Activated naive CD4-positive, alpha-beta T cell (primary cell): ENCODE results near the gene ARPC1A.

Experiments
- DNase-seq, 4 experiments: peaks; one replicate each; lab custom pipeline; 2025; lab: John Stamatoyannopoulos, UW

ARPC1A gene

GRCh38 chr7:99387912-99388311 is 62.2 kb downstream of the ARPC1A start:
- no peak for DNase-seq

- DNase-seq = no peak
These were observed 64.1 kb downstream of the ARPC1A start for GRCh38 chr7:99389772-99390171.

GRCh38 chr7:99390941-99391602 is 65.4 kb downstream of the ARPC1A start:
- DNase-seq = no peak

GRCh38 chr7:99392046-99392445 is 66.3 kb downstream of the ARPC1A start:
- no peak for DNase-seq

GRCh38 chr7:99392659-99393354 is 67.1 kb downstream of the ARPC1A start:
- DNase-seq = peak; percentile 39 to 77 (median 53)

- no peak for DNase-seq
These were observed 67.9 kb downstream of the ARPC1A start for GRCh38 chr7:99393355-99394187.

- no peak for DNase-seq
These were observed 68.4 kb downstream of the ARPC1A start for GRCh38 chr7:99394188-99394502.

GRCh38 chr7:99395616-99396327 is 70.1 kb downstream of the ARPC1A start:
- no peak for DNase-seq

- no peak for DNase-seq
These were observed 71.0 kb downstream of the ARPC1A start for GRCh38 chr7:99396418-99397296.

- no peak for DNase-seq
These were observed 71.7 kb downstream of the ARPC1A start for GRCh38 chr7:99397297-99397983.

GRCh38 chr7:99398891-99399445 is 73.3 kb downstream of the ARPC1A start:
- DNase-seq = no peak

GRCh38 chr7:99399597-99399996 is 73.9 kb downstream of the ARPC1A start:
- DNase-seq = no peak

- DNase-seq = no peak
These were observed 77.2 kb downstream of the ARPC1A start for GRCh38 chr7:99402854-99403253.

- DNase-seq = no peak
These were observed 78.1 kb downstream of the ARPC1A start for GRCh38 chr7:99403764-99404163.

- no peak for DNase-seq
These were observed 78.7 kb downstream of the ARPC1A start for GRCh38 chr7:99404235-99404976.

- no peak for DNase-seq
These were observed 79.3 kb downstream of the ARPC1A start for GRCh38 chr7:99404977-99405320.

GRCh38 chr7:99406557-99406956 is 80.9 kb downstream of the ARPC1A start:
- DNase-seq = no peak

GRCh38 chr7:99407872-99408378 is 82.2 kb downstream of the ARPC1A start:
- peak in 2 of 4 experiments; percentile 24 to 36 for DNase-seq

- peak; percentile 89 to 95 (median 92) for DNase-seq
These were observed 82.9 kb downstream of the ARPC1A start, which contains the start of the genes BUD31 and PDAP1 for GRCh38 chr7:99408379-99409191. Gene BUD31, plus strand, starts transcription at chr7:99408969. Its CDS starts 2,124 bp downstream, at chr7:99411093. Gene PDAP1, minus strand, starts transcription at chr7:99408597. Its CDS starts 49 bp downstream, at chr7:99408548.
